ENCODE data around the gene GADD45GIP1.

DNA sequence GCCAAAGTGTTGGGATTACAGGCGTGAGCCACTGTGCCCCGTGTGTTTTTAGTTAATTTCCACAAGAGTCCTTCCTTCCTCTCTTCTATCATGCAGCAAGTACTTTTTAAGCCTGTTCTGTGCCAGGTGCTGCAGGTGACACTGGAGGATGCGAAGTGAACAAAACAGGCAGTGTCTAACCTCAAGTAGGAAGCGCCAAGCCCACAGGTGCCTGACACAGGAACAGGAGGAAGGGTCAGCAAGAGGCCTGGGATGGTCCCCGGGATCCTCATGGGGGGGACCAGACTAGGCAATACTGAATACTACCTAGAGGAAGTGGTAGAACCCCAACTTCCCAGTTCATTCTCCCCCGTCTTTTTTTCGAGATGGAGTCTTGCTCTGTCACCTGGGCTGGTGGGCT lies 20.4 kb downstream of the GADD45GIP1 start:
- no peak for TF ChIP-seq EZH2 (IDR thresholded peaks at IDR 0.05; ENCODE audit: borderline replicate concordance, insufficient read depth, low read depth, low read length, poor library complexity, severe bottlenecking)
- TF ChIP-seq, protein P1, sequence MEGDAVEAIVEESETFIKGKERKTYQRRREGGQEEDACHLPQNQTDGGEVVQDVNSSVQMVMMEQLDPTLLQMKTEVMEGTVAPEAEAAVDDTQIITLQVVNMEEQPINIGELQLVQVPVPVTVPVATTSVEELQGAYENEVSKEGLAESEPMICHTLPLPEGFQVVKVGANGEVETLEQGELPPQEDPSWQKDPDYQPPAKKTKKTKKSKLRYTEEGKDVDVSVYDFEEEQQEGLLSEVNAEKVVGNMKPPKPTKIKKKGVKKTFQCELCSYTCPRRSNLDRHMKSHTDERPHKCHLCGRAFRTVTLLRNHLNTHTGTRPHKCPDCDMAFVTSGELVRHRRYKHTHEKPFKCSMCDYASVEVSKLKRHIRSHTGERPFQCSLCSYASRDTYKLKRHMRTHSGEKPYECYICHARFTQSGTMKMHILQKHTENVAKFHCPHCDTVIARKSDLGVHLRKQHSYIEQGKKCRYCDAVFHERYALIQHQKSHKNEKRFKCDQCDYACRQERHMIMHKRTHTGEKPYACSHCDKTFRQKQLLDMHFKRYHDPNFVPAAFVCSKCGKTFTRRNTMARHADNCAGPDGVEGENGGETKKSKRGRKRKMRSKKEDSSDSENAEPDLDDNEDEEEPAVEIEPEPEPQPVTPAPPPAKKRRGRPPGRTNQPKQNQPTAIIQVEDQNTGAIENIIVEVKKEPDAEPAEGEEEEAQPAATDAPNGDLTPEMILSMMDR (IDR thresholded peaks at IDR 0.05) = no peak

Data from B cell (primary cell).